Activated naive CD8-positive, alpha-beta T cell (primary cell): ENCODE measurements around the gene CSF2.

Experiments
- H3K27ac Mint-ChIP-seq: one replicate; pipeline ENCODE4 v1.8.0; 2021; ENCODE audit warnings: mixed read lengths
- H3K27me3 Mint-ChIP-seq: one replicate; pipeline ENCODE4 v1.8.0; 2021; ENCODE audit warnings: mixed read lengths
- H3K36me3 Mint-ChIP-seq: one replicate; pipeline ENCODE4 v1.8.0; 2021; ENCODE audit warnings: mixed read lengths
- H3K4me1 Mint-ChIP-seq: one replicate; pipeline ENCODE4 v1.8.0; 2021; ENCODE audit warnings: low read depth, mixed read lengths
- H3K4me3 Mint-ChIP-seq: one replicate; pipeline ENCODE4 v1.8.0; 2021; ENCODE audit warnings: mild to moderate bottlenecking, mixed read lengths
- H3K9me3 Mint-ChIP-seq: one replicate; pipeline ENCODE4 v1.8.0; 2021; ENCODE audit warnings: low read depth, mixed read lengths

The CSF2 gene

DNA sequence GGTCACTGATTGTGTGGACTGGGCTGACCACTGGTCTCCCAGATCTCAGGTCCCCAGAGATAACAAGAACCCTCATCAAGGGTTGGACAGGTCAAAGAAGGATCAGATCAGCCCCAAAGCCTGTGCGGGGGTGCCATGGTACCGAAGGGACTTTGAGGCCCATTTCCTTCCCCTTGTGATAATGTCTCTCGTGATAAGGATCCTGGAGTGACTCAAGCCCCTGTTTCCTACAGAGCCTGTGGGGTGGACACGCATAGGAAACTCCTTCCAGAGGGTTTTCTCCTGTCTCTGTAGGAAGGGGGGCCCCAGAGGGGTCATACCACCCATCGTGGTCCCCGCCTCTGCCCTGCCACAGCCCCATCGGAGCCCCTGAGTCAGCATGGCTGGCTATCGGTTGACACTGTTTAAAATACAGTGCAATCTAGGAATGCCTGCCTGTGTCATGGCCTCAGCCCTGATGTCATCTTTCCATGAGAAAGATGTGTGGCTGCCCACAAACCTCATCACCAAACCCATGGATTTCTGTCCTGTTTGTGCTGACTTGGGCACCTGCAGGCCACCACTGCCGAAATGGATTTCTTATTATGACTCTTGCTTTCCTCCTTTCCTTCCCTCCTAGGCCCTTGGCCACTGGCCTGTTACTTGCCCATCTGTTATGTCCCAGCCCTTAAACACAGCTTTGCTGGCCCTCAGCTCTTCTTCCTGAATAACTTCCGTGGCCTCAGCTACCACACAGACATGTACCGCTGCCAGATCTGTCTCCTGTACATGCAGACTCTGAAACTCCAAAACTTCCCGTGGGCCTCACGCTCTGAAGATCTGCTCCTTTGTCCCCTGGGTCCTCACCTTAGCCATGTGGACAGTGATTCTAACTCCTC lies 2.9 kb upstream of the CSF2 start:
- no peaks in the 10 kb centered on the region for H3K36me3 Mint-ChIP-seq
- H3K9me3 Mint-ChIP-seq, result no peaks in the 10 kb centered on the region
- peaks cover 16% of the 10 kb centered on the region for H3K4me1 Mint-ChIP-seq
- no peak overlapping the region for H3K4me3 Mint-ChIP-seq
- no peaks in the 10 kb centered on the region for H3K27me3 Mint-ChIP-seq
- H3K27ac Mint-ChIP-seq, result peak overlapping the region; percentile 86

DNA sequence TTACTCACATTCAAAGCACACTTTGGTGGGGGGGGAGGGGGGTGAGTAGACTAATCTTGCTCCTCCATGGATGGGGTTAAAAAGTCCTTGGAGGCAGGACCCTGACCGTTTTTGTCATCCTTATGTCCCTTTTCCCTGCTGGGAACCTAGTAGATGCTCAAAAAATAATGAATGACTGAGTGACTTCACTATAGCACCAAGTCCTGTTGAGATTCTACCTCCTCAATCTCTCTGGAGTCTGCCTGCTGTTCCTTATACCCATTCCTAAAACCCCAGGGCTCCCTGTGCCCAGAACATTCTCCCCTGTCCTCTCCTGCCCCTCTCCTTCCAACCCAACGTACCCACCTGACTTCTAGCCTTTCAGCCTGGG lies 2.3 kb upstream of the CSF2 start:
- H3K27me3 Mint-ChIP-seq, result no peaks in the 10 kb centered on the region
- no peaks in the 10 kb centered on the region for H3K36me3 Mint-ChIP-seq
- no peaks in the 10 kb centered on the region for H3K9me3 Mint-ChIP-seq
- H3K4me3 Mint-ChIP-seq, result no peak overlapping the region
- H3K4me1 Mint-ChIP-seq, result peaks cover 17% of the 10 kb centered on the region
- H3K27ac Mint-ChIP-seq, result peak overlapping the region; percentile 86

GRCh38 chr5:132072070-132072469 lies 1.5 kb upstream of the CSF2 start:
- Mint-ChIP-seq H3K36me3 (no peaks in the 10 kb centered on the region), H3K27me3 (no peaks in the 10 kb centered on the region), H3K9me3 (no peaks in the 10 kb centered on the region), H3K27ac (no peak overlapping the region), H3K4me3 (no peak overlapping the region), H3K4me1 (peaks cover 19% of the 10 kb centered on the region)

DNA sequence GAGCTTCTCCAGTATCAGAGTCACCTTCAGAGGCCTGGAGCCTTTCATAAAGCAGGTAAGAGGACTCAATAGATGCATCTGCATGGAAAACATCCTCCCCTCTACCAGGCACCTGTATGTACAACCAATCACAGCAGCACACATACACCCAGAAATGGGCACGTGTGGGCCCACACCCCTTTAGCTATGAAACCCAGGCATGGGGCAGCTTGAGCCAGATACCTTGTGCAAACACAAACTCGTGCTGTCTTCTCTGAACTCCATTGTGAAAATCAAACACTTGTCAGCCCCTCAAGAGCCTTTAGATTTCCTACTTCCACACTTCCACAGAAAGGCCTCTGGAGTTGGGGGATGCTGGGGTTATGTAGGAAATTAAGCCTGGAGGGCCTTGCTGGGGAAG lies 1.1 kb upstream of the CSF2 start:
- no peaks in the 10 kb centered on the region for H3K9me3 Mint-ChIP-seq
- H3K4me3 Mint-ChIP-seq, result no peak overlapping the region
- H3K4me1 Mint-ChIP-seq, result peaks cover 22% of the 10 kb centered on the region
- H3K27me3 Mint-ChIP-seq, result no peaks in the 10 kb centered on the region
- no peak overlapping the region for H3K27ac Mint-ChIP-seq
- no peaks in the 10 kb centered on the region for H3K36me3 Mint-ChIP-seq

DNA sequence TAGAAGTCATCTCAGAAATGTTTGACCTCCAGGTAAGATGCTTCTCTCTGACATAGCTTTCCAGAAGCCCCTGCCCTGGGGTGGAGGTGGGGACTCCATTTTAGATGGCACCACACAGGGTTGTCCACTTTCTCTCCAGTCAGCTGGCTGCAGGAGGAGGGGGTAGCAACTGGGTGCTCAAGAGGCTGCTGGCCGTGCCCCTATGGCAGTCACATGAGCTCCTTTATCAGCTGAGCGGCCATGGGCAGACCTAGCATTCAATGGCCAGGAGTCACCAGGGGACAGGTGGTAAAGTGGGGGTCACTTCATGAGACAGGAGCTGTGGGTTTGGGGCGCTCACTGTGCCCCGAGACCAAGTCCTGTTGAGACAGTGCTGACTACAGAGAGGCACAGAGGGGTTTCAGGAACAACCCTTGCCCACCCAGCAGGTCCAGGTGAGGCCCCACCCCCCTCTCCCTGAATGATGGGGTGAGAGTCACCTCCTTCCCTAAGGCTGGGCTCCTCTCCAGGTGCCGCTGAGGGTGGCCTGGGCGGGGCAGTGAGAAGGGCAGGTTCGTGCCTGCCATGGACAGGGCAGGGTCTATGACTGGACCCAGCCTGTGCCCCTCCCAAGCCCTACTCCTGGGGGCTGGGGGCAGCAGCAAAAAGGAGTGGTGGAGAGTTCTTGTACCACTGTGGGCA lies 642 bp downstream of the CSF2 start:
- Mint-ChIP-seq H3K4me1 (peaks cover 22% of the 10 kb centered on the region), H3K4me3 (peak overlapping the region; percentile 67), H3K27me3 (no peaks in the 10 kb centered on the region), H3K36me3 (no peaks in the 10 kb centered on the region), H3K27ac (no peak overlapping the region), H3K9me3 (no peaks in the 10 kb centered on the region)

- H3K4me1 Mint-ChIP-seq, result peaks cover 22% of the 10 kb centered on the region
- peak overlapping the region; percentile 34 for H3K27ac Mint-ChIP-seq
- H3K9me3 Mint-ChIP-seq, result no peaks in the 10 kb centered on the region
- H3K36me3 Mint-ChIP-seq, result no peaks in the 10 kb centered on the region
- peak overlapping the region; percentile 68 for H3K4me3 Mint-ChIP-seq
- H3K27me3 Mint-ChIP-seq, result no peaks in the 10 kb centered on the region
Observed at GRCh38 chr5:132074772-132075718, 1.5 kb downstream of the CSF2 start.

DNA sequence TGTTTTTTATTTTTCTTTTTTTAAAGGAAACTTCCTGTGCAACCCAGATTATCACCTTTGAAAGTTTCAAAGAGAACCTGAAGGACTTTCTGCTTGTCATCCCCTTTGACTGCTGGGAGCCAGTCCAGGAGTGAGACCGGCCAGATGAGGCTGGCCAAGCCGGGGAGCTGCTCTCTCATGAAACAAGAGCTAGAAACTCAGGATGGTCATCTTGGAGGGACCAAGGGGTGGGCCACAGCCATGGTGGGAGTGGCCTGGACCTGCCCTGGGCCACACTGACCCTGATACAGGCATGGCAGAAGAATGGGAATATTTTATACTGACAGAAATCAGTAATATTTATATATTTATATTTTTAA lies 2.1 kb downstream of the CSF2 start:
- Mint-ChIP-seq H3K36me3 (no peaks in the 10 kb centered on the region), H3K27me3 (no peaks in the 10 kb centered on the region), H3K4me1 (peaks cover 20% of the 10 kb centered on the region), H3K4me3 (peak overlapping the region; percentile 68), H3K9me3 (no peaks in the 10 kb centered on the region), H3K27ac (no peak overlapping the region)

DNA sequence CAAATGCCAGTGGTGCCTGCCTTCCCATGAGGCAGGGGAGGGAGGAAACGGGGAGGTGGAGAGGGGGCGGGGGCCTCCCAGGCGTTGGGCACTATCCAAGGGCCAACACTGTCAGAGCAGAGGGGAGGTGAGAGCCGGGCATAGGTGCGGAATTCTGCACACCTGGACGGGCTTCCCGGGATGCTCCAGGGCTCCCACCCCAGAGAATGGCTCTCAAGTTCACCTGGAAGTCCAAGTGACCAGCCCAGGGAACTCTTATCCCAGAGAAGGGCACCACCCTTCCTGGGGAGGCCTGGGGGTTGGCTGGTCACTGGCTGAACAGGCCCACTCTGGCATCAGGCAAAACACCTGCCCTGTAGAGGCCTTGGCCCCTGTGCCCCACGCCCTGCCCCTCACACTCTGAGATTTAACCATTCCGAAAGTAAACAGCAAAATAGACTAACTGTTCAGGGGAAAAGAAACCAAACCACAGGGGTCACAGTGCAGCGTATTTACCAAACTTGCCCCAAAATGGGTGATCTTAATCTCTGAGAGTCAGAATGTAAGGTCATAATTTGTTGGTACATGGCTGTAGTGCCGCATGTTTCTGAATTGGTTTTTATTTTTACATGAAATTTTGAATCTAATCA lies 2.7 kb downstream of the CSF2 start:
- H3K27ac Mint-ChIP-seq, result no peak overlapping the region
- H3K27me3 Mint-ChIP-seq, result no peaks in the 10 kb centered on the region
- H3K36me3 Mint-ChIP-seq, result no peaks in the 10 kb centered on the region
- no peaks in the 10 kb centered on the region for H3K9me3 Mint-ChIP-seq
- H3K4me1 Mint-ChIP-seq, result peaks cover 14% of the 10 kb centered on the region
- H3K4me3 Mint-ChIP-seq, result peak overlapping the region; percentile 47

GRCh38 chr5:132076983-132077382 lies 3.4 kb downstream of the CSF2 start:
- H3K27ac Mint-ChIP-seq, result peak overlapping the region; percentile 2
- H3K36me3 Mint-ChIP-seq, result no peaks in the 10 kb centered on the region
- no peaks in the 10 kb centered on the region for H3K27me3 Mint-ChIP-seq
- no peaks in the 10 kb centered on the region for H3K9me3 Mint-ChIP-seq
- peaks cover 12% of the 10 kb centered on the region for H3K4me1 Mint-ChIP-seq
- no peak overlapping the region for H3K4me3 Mint-ChIP-seq

GRCh38 chr5:132079081-132079480 lies 5.5 kb downstream of the CSF2 start:
- H3K27ac Mint-ChIP-seq, result no peak overlapping the region
- no peaks in the 10 kb centered on the region for H3K9me3 Mint-ChIP-seq
- H3K36me3 Mint-ChIP-seq, result no peaks in the 10 kb centered on the region
- H3K4me1 Mint-ChIP-seq, result peaks cover 24% of the 10 kb centered on the region
- no peaks in the 10 kb centered on the region for H3K27me3 Mint-ChIP-seq
- H3K4me3 Mint-ChIP-seq, result no peak overlapping the region

DNA sequence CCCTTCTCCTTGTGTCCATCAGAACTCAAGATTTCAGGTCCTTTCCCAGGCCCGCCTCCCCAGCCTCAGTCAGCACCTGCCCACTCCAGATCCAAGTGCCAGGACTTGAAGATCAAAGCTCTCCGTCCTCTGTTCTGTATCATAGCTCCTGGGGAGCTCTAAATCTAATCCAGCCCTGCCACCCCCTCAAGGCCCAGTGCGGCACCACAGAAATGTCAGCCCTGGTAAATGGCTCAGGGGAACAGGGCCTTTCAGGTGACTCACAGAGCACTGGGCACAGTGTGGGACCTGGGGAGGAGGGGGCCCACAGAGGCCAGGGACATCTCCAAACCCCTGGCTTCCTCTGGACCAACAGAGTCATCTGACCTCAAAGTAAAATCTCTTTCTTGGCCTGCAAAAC lies 6.0 kb downstream of the CSF2 start:
- Mint-ChIP-seq H3K27ac (no peak overlapping the region), H3K36me3 (no peaks in the 10 kb centered on the region), H3K27me3 (no peaks in the 10 kb centered on the region), H3K4me3 (no peak overlapping the region), H3K9me3 (no peaks in the 10 kb centered on the region), H3K4me1 (peaks cover 24% of the 10 kb centered on the region)

DNA sequence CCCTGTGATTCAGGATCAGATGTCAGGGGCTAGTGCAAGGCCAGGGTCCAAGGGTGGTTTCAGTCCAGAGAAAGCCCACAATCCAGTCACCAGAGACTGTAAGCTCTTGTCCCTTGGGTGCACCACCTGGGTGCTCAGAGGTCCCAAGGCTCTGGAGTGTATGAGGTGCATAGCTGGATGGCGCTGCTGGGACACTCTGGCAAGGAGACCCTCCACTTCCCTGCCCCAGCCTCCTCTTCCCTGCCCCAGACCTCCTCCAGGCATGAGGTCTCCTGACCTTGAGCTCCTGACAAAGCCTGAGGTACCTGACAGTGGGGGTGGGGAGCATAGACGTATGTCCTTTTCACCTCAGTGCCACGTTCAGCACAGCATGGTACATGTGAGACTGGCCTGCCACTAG lies 7.0 kb downstream of the CSF2 start:
- Mint-ChIP-seq H3K4me1 (peaks cover 28% of the 10 kb centered on the region), H3K27ac (no peak overlapping the region), H3K4me3 (no peak overlapping the region), H3K9me3 (no peaks in the 10 kb centered on the region), H3K36me3 (no peaks in the 10 kb centered on the region), H3K27me3 (no peaks in the 10 kb centered on the region)

- Mint-ChIP-seq H3K9me3 (no peaks in the 10 kb centered on the region), H3K4me3 (no peak overlapping the region), H3K4me1 (peaks cover 28% of the 10 kb centered on the region), H3K27me3 (no peaks in the 10 kb centered on the region), H3K27ac (no peak overlapping the region), H3K36me3 (no peaks in the 10 kb centered on the region)
Observed at GRCh38 chr5:132081458-132081857, 7.9 kb downstream of the CSF2 start.

DNA sequence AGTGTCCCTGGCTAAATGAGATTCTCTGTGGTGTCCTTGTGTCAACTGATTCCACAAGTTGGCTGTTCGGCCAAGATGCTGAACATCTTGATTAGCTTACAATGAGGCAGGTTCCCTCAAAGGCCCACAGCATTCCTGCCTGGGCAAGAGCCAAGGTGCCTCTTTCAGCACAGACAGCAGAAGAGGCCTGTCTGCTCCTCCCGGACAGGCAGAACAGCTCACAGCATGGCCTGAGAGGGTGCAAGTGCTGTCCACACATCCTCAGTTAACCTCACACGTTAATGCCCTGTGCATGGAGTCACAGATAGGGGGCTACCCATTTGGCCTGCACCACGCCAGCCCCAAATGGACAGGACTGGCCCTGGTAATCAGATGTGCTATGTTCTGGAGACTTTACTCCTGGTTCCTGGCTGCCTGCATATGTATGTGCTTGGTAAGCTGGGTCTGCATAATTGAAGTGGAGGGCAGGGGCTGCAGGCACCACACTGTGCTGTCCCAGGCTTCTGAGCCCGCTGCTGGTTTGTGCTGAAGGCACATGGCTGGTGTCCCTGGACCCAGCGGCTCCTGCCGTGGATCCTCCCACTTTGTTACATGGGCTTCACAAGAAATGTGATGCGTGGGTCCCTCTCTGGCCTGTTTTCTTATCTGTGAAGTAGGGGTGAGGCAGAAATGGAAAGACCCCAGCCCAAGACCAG lies 8.9 kb downstream of the CSF2 start:
- H3K36me3 Mint-ChIP-seq, result no peaks in the 10 kb centered on the region
- H3K4me1 Mint-ChIP-seq, result peaks cover 24% of the 10 kb centered on the region
- no peak overlapping the region for H3K4me3 Mint-ChIP-seq
- no peaks in the 10 kb centered on the region for H3K9me3 Mint-ChIP-seq
- H3K27me3 Mint-ChIP-seq, result no peaks in the 10 kb centered on the region
- peak overlapping the region; percentile 41 for H3K27ac Mint-ChIP-seq
